ENCODE measurements around the gene FAM13C. TPM values are rescaled to one million over a fixed set of nuclear protein-coding genes. Genes with fewer than 3 reads are reported as not detected.
"Not testable (repeated sequence)": the region's sequence is repeated elsewhere in the genome, so short reads cannot be mapped to it uniquely, and the experiment has no call there.

The FAM13C gene
- total RNA-seq, 1 donor from 2014 or later, result 2.1 TPM

DNA sequence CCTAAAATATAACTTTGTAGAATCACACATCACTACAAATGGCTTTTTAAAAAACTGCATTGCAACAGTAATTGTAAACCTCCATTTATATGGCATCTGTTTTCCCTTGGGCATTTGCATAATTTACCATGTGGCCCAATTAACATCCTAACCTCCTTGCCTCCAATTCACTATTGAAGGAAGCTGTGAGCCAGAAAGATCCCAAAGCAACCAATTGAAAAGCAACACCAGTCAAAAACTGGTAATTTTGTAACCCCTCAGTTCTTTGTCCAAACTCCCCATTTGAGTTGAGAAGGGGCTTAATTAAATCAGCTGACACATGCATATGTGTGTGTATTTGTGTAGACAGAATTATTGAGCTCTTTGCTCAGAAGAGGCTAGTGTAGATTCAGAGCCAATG is 90.3 kb downstream of the FAM13C start:
- no peak for ATAC-seq

- ATAC-seq, result no peak
These were observed 91.2 kb downstream of the FAM13C start for GRCh38 chr10:59271160-59271559.

GRCh38 chr10:59270492-59270891 is 91.9 kb downstream of the FAM13C start:
- no peak for ATAC-seq

DNA sequence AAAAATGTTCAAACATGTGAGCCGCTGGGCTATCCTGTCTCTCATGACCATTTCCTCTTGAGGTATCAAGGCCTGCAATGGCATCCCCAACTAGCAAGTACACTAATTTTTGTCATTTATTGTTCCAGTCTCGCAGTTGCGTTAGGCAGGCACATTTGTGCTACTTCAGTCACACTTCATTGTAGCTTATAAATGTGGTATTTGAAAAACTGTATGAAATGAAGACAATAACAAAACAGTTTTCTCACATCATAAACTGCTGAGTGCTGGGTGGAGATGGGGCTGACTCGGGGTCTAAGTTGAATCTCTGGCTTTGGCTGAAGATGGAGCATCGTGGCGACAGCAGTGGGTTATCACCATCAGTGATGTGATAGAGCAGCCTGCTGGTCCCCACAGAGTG is 92.7 kb downstream of the FAM13C start:
- ATAC-seq, result no peak

GRCh38 chr10:59268460-59268859 is 93.9 kb downstream of the FAM13C start:
- no peak for ATAC-seq

- ATAC-seq, result no peak
These were observed 96.0 kb downstream of the FAM13C start for GRCh38 chr10:59266321-59266720.

GRCh38 chr10:59265141-59265540 is 97.2 kb downstream of the FAM13C start:
- ATAC-seq, result no peak

GRCh38 chr10:59258890-59259289 is 103.5 kb downstream of the FAM13C start:
- ATAC-seq, result no peak

GRCh38 chr10:59257224-59257623 is 105.1 kb downstream of the FAM13C start:
- ATAC-seq, result no peak

DNA sequence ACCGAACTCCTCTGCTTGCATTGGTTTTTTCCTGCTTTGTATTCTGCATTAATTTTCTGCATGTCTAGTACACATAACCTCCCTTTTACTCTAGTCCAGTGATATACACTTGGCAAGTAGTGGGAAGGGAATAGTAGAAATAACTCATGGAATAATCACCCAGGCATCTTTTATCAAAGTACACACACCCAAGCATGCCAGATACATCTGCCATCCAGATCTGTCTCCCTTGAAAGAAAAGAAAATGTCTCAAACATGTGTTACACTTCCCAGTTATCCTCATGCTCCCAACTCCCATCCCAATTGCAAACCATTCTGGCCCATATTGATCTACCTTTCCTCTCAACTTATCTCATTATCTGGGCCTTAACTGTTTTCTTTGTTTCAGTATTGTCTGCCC is 106.9 kb downstream of the FAM13C start:
- ATAC-seq, result no peak

DNA sequence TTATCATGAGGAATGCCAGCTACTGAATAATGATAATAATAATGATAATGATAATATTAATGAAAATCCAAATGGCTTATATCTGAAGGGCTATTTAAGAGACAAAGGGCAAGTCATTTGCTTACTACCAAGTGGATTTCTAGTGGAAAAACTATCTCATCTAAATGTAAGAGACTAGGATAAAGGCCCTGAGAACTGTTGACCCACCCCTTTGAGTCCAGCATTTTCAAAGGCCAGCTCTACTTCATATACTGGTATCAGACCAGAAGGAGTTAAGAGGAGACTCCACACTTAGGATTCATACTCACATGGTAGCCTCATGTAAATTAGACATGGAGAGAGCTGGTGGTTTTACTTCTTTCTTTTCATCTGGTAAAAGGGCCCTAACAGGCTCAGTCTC is 109.9 kb downstream of the FAM13C start:
- ATAC-seq, result no peak

GRCh38 chr10:59245686-59246085 is 116.7 kb downstream of the FAM13C start:
- ATAC-seq, result no peak

GRCh38 chr10:59244871-59245270 is 117.5 kb downstream of the FAM13C start:
- no peak for ATAC-seq

DNA sequence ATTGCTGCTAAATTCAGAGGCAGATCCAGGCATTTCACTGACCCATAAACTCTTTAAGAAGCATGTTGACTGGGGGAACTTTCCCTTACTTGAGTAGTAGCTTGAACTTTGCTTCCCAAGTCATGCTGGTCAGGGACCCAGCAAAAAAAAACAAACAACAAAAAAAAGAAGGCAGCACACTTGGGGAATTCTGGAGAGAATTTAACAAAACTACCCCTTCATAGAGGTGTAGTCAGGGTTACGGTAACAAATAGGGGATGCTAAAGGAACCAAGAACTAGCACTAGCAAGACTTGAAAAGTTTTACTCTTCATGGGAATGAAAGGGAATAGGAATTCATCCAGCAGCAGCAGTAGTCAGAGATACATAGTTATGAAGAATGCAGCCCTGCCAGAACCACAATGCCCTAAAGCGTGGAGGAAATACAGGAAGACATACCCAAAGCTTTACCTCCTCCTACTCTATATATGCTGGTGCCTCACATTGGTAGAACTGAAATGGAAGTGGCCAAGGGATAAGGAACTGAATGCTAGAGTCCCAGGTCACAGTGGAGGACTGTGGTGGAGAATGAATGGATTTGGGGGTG is 118.6 kb downstream of the FAM13C start:
- ATAC-seq, result no peak

GRCh38 chr10:59242991-59243390 is 119.4 kb downstream of the FAM13C start:
- no peak for ATAC-seq

DNA sequence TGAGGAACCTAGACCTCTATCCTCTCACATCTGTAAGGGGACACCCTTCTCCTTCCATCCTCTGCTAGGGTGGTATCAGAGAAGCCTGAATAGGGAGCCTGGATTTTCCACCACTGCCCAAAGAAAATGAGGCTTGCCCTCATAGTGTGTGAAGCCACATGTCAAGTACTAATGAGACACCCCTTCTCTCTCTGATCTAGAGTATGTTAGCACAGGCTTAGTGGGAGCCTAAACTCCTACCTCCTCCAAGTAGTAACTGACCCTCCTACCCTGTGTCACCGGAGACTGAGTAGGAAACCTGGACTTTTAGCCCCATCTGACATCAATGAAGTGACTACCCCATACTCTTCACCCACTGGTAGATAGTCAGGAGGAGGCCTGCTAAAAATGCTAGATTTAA is 120.3 kb downstream of the FAM13C start:
- ATAC-seq, result no peak

- ATAC-seq, result no peak
These were observed 121.7 kb downstream of the FAM13C start for GRCh38 chr10:59240582-59241183.

DNA sequence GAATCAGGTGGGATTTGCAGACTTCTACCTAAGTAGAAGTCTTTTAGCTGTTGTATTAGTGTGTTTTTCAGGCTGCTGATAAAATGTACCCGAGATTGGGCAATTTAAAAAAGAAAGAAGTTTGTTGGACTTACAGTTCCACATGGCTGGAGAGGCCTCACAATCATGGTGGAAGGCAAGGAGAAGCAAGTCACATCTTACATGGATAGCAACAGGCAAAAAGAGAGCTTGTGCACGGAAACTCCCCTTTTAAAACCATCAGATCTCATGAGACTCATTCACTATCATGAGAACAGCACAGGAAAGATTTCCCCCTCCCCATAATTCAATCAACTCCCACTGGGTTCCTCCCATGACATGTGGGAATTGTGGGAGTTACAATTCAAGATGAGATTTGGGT is 123.2 kb downstream of the FAM13C start:
- ATAC-seq, result not testable (repeated sequence)

DNA sequence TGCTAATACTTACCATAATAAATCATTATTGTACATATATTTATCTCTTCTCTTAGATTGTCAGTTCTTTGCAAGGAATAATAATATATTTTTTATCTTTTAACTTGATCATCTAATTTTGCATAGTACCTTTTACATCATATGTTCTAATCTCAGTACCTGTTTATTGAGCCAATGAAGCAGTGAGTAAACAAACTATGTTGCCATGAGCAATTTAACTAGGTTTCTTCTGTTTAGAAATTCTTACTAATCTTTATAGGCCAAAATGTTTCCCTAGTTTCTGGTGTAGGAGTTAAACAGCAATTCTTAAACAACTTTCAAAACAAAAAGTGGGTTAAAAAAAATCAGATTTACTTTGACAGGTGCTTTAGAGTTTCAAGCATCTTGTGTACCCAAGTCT is 124.6 kb downstream of the FAM13C start:
- no peak for ATAC-seq

DNA sequence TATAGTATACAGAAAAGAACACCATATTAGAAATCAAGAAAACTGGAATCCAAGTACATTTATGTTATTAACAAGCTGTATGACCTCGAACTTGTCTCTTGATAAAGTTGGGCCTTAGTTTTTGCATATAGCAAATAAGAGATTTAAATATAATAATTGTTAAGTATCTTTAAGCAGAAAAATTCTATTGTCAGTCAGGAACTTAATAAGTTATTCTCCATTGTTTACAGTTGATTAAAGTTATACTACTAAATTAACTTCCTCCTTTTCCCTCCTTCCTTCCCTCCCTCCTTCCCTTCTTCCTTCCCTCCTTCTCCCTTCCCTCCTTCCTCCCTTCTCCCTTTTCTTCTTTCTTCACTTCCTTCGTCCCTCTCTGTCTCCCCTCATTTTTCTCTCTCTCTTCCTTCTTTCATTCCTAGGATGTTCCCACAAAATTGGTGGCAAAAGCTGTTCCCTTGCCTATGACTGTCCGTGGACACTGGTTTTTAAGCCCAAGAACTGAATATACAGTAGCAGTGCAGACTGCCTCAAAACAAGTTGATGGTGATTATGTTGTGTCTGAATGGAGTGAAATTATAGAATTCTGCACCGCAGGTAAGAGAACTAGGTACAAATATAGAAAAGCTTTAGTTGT is 126.2 kb downstream of the FAM13C start:
- ATAC-seq, result no peak

DNA sequence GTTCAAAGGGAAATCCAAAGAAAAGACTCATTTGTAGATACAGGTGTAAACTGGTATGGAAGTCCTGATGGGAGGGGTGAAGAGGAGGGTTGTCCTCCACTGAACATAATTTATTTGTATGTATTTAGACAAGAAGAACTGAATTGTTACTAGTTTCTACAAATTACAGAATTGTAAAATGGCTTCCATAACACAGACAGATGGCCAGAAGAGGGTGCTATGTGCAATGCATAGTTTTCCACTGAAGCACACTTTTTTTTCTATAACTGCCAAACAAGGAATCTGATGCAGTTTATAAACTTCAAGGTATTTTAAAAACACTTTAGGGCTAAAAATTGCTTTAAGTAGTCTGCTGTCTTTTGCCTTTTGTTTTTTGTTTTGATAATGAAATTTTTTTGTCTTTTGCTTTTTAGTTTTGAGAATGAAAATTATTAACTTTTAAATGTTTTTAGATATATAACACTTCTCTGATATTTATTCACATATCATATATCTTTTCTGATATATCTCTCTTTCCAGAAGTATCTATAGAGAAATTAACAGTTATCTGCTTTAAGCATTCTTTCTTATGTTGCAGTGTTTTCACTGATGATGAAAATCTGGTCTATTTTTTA is 127.4 kb downstream of the FAM13C start:
- no peak for ATAC-seq

DNA sequence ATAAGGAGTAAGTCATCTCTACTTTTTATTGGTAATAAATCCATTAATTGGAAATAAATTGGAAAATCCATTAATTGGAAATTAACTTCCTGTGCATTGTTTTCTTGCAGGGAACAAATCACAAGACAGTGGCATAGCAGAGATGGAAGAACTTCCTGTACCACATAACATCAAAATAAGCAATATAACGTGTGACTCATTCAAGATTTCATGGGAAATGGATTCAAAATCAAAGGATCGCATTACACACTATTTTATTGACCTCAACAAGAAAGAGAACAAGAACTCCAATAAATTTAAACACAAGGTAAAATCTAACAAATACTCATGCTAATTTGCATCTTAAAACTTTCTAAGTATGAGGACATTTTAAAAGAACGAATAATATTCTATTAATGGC is 128.2 kb downstream of the FAM13C start:
- no peak for ATAC-seq

- ATAC-seq, result no peak
These were observed 132.9 kb downstream of the FAM13C start for GRCh38 chr10:59229441-59229840.

DNA sequence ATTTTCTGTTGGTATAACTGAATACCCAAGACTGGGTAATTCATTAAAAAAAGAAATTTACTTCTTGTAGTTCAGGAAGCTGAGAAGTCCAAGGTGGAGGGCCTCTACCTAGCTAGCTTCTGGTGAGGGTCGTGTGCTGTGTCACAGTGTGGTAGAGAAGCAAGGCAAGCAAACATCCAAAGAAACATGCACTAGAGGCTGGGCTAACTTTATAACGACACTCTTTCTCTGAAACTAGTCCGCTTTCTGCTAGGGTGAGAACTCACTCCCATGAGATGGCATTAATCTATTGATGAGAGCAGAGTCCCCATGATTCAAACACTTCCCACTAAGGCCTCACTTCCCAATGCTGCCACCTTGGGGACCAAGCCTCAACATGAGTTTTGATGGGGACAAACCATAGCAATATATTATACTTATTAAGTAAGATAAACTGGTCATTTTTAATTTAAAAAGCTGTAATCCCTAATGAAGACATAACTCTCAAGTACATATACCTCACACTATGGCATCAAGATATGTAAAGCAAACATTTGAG is 135.1 kb downstream of the FAM13C start:
- no peak for ATAC-seq

All from esophagus mucosa (tissue), 1 donor.